ENCODE measurements around the gene FBXL16.

The FBXL16 gene

GRCh38 chr16:728890-729744 is 23.5 kb upstream of the FBXL16 start:
- DNase-seq (ENCODE audit: low read depth) = peak; percentile 22
- peak overlapping the region; percentile 78 for H3K4me3 ChIP-seq (ENCODE audit: low read depth, low read length)
- TF ChIP-seq CTCF (IDR thresholded peaks at IDR 0.05; ENCODE audit: insufficient read depth, low read depth, low read length, missing control alignments) = no peak

GRCh38 chr16:728131-728889 is 22.7 kb upstream of the FBXL16 start:
- TF ChIP-seq CTCF (IDR thresholded peaks at IDR 0.05; ENCODE audit: insufficient read depth, low read depth, low read length, missing control alignments) = no peak
- peak; percentile 93 for DNase-seq (ENCODE audit: low read depth)
- peak overlapping the region; percentile 78 for H3K4me3 ChIP-seq (ENCODE audit: low read depth, low read length)

- peak overlapping the region; percentile 78 for H3K4me3 ChIP-seq (ENCODE audit: low read depth, low read length)
- TF ChIP-seq CTCF (IDR thresholded peaks at IDR 0.05; ENCODE audit: insufficient read depth, low read depth, low read length, missing control alignments) = no peak
- DNase-seq (ENCODE audit: low read depth) = peak; percentile 61
Observed at GRCh38 chr16:727291-727977, 21.8 kb upstream of the FBXL16 start.

- no peak for TF ChIP-seq CTCF (IDR thresholded peaks at IDR 0.05; ENCODE audit: insufficient read depth, low read depth, low read length, missing control alignments)
- peak; percentile 79 for DNase-seq (ENCODE audit: low read depth)
- peak within 1 kb of the TSS; percentile 78 for H3K4me3 ChIP-seq (ENCODE audit: low read depth, low read length)
Observed at GRCh38 chr16:726438-727290, 21.1 kb upstream of the FBXL16 start, which contains the start of the genes CCDC78 and HAGHL. Gene CCDC78, minus strand, starts transcription at chr16:726443. Its CDS starts 76 bp downstream, at chr16:726367. Gene HAGHL, plus strand, starts transcription at chr16:727106. Its CDS starts 404 bp downstream, at chr16:727510.

GRCh38 chr16:726188-726437 is 20.5 kb upstream of the FBXL16 start:
- no peak for TF ChIP-seq CTCF (IDR thresholded peaks at IDR 0.05; ENCODE audit: insufficient read depth, low read depth, low read length, missing control alignments)
- H3K4me3 ChIP-seq (ENCODE audit: low read depth, low read length) = peak overlapping the region; percentile 50; the same call in 1 of the 2 replicates
- DNase-seq (ENCODE audit: low read depth) = no peak

Data from GM12865 (cell line).